MCF 10A (cell line): ENCODE measurements around the gene MAML1. TPM values are rescaled to one million over a fixed set of nuclear protein-coding genes. Genes with fewer than 3 reads are reported as not detected.

Source experiments
- BruUV-seq: library from RNA; stranded (reverse); fragments of 400-500 nt; replicated peaks from 2 replicates; lab custom pipeline; 2021; lab: Mats Ljungman, UMichigan
- CTCF ChIA-PET: fragments of 300-600 bp; sonication (Branson Sonifier 250); formaldehyde crosslinking; extraction: SDS; loops from one replicate; lab custom pipeline; 2021; ENCODE audit warnings: antibody characterized with exemption, inconsistent platforms; lab: Yijun Ruan, JAX
- POLR2A ChIA-PET: fragments of 300-600, 350-650 bp; sonication (Branson Sonifier 250); formaldehyde crosslinking; extraction: SDS; loops from one replicate; lab custom pipeline; 2020; ENCODE audit warnings: antibody characterized with exemption, inconsistent platforms; lab: Yijun Ruan, JAX
- DNase-seq: peaks from one replicate; pipeline ENCODE4 v3.0.0-alpha.2; 2018; ENCODE audit not compliant: unreplicated experiment
- H3K27ac Mint-ChIP-seq: one replicate; pipeline ENCODE4 v1.8.0; 2022; ENCODE audit warnings: mild to moderate bottlenecking, low read depth, mixed read lengths; ENCODE audit not compliant: unreplicated experiment
- H3K27me3 Mint-ChIP-seq: one replicate; pipeline ENCODE4 v1.8.0; 2022; ENCODE audit warnings: mixed read lengths; ENCODE audit not compliant: insufficient read depth, unreplicated experiment
- H3K36me3 Mint-ChIP-seq: one replicate; pipeline ENCODE4 v1.8.0; 2022; ENCODE audit warnings: mild to moderate bottlenecking, moderate library complexity, mixed read lengths; ENCODE audit not compliant: insufficient read depth, unreplicated experiment
- H3K4me1 Mint-ChIP-seq: one replicate; pipeline ENCODE4 v1.8.0; 2022; ENCODE audit warnings: mixed read lengths; ENCODE audit not compliant: insufficient read depth, unreplicated experiment
- H3K4me3 Mint-ChIP-seq: one replicate; pipeline ENCODE4 v1.8.0; 2022; ENCODE audit warnings: mild to moderate bottlenecking, moderate library complexity, mixed read lengths; ENCODE audit not compliant: unreplicated experiment
- H3K9me3 Mint-ChIP-seq: one replicate; pipeline ENCODE4 v1.8.0; 2022; ENCODE audit warnings: mixed read lengths; ENCODE audit not compliant: unreplicated experiment
- intact Hi-C: fragments of 100-400 bp; cut with micrococcal nuclease; formaldehyde crosslinking; loops from 2 replicates; pipeline ENCODE4 v1.14.1; 2022
- total RNA-seq: library from RNA; stranded (reverse); gene quantifications from 2 replicates; pipeline ENCODE4 v1.2.3, GENCODE V29; 2022
- TF ChIP-seq, protein P1 (sequence below): fragments of 200-600 bp; IDR thresholded peaks from one replicate; pipeline ENCODE4 v1.8.0; 2022; ENCODE audit warnings: antibody characterized with exemption, mild to moderate bottlenecking; ENCODE audit not compliant: unreplicated experiment

Gene MAML1
- total RNA-seq, 1 experiment from 2014 or later, result 38.4 TPM

GRCh38 chr5:179729303-179729702 lies 3.3 kb upstream of the MAML1 start:
- Mint-ChIP-seq H3K9me3 (no peaks in the 10 kb centered on the region), H3K4me1 (peaks cover 14% of the 10 kb centered on the region), H3K4me3 (no peak overlapping the region), H3K27me3 (no peaks in the 10 kb centered on the region), H3K36me3 (peaks cover 80% of the 10 kb centered on the region), H3K27ac (no peak overlapping the region)
- intact Hi-C loops, result no loop called here
- POLR2A ChIA-PET, result interaction anchor here (1.0 to 6.9 kb wide), 6 partner anchors 8 to 91 kb away, joined by 3 to 137 read pairs (median 7); partner anchors contain the start of genes CANX and SQSTM1
- CTCF ChIA-PET, result interaction anchor here (0.6 to 1.2 kb wide), 2 partner anchors 19 to 30 kb away, joined by 3 read pairs; partner anchors contain the start of gene CANX
- BruUV-seq, result no TSS peak
- TF ChIP-seq, protein P1, sequence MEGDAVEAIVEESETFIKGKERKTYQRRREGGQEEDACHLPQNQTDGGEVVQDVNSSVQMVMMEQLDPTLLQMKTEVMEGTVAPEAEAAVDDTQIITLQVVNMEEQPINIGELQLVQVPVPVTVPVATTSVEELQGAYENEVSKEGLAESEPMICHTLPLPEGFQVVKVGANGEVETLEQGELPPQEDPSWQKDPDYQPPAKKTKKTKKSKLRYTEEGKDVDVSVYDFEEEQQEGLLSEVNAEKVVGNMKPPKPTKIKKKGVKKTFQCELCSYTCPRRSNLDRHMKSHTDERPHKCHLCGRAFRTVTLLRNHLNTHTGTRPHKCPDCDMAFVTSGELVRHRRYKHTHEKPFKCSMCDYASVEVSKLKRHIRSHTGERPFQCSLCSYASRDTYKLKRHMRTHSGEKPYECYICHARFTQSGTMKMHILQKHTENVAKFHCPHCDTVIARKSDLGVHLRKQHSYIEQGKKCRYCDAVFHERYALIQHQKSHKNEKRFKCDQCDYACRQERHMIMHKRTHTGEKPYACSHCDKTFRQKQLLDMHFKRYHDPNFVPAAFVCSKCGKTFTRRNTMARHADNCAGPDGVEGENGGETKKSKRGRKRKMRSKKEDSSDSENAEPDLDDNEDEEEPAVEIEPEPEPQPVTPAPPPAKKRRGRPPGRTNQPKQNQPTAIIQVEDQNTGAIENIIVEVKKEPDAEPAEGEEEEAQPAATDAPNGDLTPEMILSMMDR, result no peak
- no peak for DNase-seq

GRCh38 chr5:179729727-179730126 lies 2.9 kb upstream of the MAML1 start:
- Mint-ChIP-seq H3K4me3 (no peak overlapping the region), H3K9me3 (no peaks in the 10 kb centered on the region), H3K27me3 (no peaks in the 10 kb centered on the region), H3K36me3 (peaks cover 75% of the 10 kb centered on the region), H3K27ac (no peak overlapping the region), H3K4me1 (peaks cover 18% of the 10 kb centered on the region)
- intact Hi-C loops, result loop anchor here (5.0 kb wide), 1 partner anchor 67 kb away; no protein-coding TSS in a partner anchor
- ChIA-PET CTCF (interaction anchor here (1.2 kb wide), 1 partner anchor 31 kb away, joined by 3 read pairs; the partner anchor contains the start of gene CANX), POLR2A (interaction anchor here (0.5 to 6.9 kb wide), 10 partner anchors 8 to 91 kb away, joined by 3 to 137 read pairs (median 6); partner anchors contain the start of genes CANX and SQSTM1)
- no TSS peak for BruUV-seq
- TF ChIP-seq, protein P1, result no peak
- no peak for DNase-seq

GRCh38 chr5:179730356-179730755 lies 2.3 kb upstream of the MAML1 start:
- Mint-ChIP-seq H3K9me3 (no peaks in the 10 kb centered on the region), H3K27ac (peak overlapping the region; percentile 1), H3K4me1 (peaks cover 20% of the 10 kb centered on the region), H3K27me3 (no peaks in the 10 kb centered on the region), H3K4me3 (no peak overlapping the region), H3K36me3 (peaks cover 75% of the 10 kb centered on the region)
- intact Hi-C loops, result loop anchor here (5.0 kb wide), 1 partner anchor 68 kb away; no protein-coding TSS in a partner anchor
- DNase-seq, result no peak
- TF ChIP-seq, protein P1, result no peak
- BruUV-seq, result no TSS peak
- ChIA-PET POLR2A (interaction anchor here (0.5 to 6.9 kb wide), 10 partner anchors 9 to 106 kb away, joined by 3 to 137 read pairs (median 8); partner anchors contain the start of genes CANX, HNRNPH1 and SQSTM1), CTCF (interaction anchor here (0.6 kb wide), 1 partner anchor 77 kb away, joined by 4 read pairs; no protein-coding TSS in a partner anchor)

DNA sequence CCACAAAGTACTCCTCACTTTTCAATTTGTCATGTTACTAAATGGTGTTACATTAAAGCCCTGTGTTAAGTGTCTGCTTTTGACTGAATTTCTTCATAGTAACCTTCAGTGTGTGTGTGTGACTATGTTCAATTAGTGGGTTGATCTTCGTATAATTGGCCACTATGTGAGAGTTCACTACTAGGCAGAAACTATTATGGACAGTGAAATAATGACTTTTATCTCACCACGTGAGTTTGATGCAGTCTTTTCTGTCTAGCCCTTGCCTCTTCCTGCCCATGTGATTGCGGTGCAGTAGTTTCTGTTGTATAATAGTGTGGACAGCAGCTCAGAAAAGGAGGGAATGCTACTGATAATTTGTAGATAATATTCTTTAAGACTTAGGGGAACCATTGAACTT lies 1.8 kb upstream of the MAML1 start:
- BruUV-seq, result no TSS peak
- DNase-seq, result no peak
- intact Hi-C loops, result loop anchor here (5.0 kb wide), 1 partner anchor 69 kb away; no protein-coding TSS in a partner anchor
- no peaks in the 10 kb centered on the region for H3K27me3 Mint-ChIP-seq
- H3K27ac Mint-ChIP-seq, result peak overlapping the region; percentile 1
- peaks cover 20% of the 10 kb centered on the region for H3K4me1 Mint-ChIP-seq
- peaks cover 71% of the 10 kb centered on the region for H3K36me3 Mint-ChIP-seq
- no peaks in the 10 kb centered on the region for H3K9me3 Mint-ChIP-seq
- H3K4me3 Mint-ChIP-seq, result no peak overlapping the region
- TF ChIP-seq, protein P1, result no peak
- ChIA-PET POLR2A (interaction anchor here (0.9 to 6.9 kb wide), 11 partner anchors 9 to 107 kb away, joined by 3 to 137 read pairs (median 9); partner anchors contain the start of genes CANX, HNRNPH1 and SQSTM1), CTCF (interaction anchor here (0.6 kb wide), 1 partner anchor 77 kb away, joined by 4 read pairs; no protein-coding TSS in a partner anchor)
